Measurements from ENCODE around the gene RNF103.

The RNF103 gene

DNA sequence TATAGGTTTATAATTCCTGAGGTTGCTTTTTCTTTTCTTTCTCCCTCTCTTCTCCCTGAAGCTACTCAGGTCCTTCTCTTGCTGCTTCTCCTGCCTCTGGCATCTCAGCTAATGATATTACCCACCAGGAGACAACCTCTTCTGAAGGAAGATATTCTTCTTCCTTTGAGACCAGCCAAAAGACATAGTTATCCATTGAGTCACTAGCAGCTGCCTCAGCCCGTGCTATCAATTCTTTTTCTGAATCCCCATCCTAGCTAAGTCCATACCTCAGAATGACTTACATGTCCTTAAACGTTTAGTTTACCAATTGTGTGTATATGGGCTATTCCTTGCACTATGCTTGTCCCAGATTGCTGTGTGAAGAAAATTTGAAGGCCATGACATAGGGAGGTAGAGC is 25.0 kb upstream of the RNF103 start:
- Histone ChIP-seq H3K9me3 (peaks cover 41% of the 10 kb centered on the region), H3K4me1 (no peaks in the 10 kb centered on the region), H3K27ac (no peak overlapping the region), H3K27me3 (no peaks in the 10 kb centered on the region), H3K9ac (no peak overlapping the region), H3K4me3 (no peak overlapping the region), H3K4me2 (no peak overlapping the region), H4K20me1 (no peaks in the 10 kb centered on the region), H3K36me3 (peaks cover 31% of the 10 kb centered on the region)
- TF ChIP-seq Cebpa-rat (IDR thresholded peaks at IDR 0.05) = no peak

DNA sequence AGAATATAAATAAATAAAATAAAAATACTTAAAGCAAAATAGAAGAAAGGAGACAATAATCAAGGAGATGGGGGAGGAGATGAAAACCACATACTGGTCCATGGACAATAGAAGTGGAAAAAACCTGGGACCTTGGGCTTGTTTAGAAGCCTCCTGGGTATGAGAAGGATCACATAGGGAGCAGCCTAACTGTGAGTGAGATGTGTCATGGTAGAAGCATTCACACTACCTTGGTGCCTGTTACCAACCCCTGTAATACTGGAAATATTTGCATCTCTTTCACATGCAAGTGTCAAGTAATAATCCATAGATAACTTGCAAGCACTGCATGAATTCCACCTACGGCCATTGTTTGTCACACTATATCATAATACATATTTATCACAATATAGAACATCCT is 23.2 kb upstream of the RNF103 start:
- Histone ChIP-seq H3K4me2 (no peak overlapping the region), H3K27ac (no peak overlapping the region), H3K36me3 (peaks cover 34% of the 10 kb centered on the region), H4K20me1 (no peaks in the 10 kb centered on the region), H3K9me3 (peaks cover 49% of the 10 kb centered on the region), H3K27me3 (no peaks in the 10 kb centered on the region), H3K4me3 (no peak overlapping the region), H3K9ac (no peak overlapping the region), H3K4me1 (no peaks in the 10 kb centered on the region)
- TF ChIP-seq Cebpa-rat (IDR thresholded peaks at IDR 0.05) = no peak

DNA sequence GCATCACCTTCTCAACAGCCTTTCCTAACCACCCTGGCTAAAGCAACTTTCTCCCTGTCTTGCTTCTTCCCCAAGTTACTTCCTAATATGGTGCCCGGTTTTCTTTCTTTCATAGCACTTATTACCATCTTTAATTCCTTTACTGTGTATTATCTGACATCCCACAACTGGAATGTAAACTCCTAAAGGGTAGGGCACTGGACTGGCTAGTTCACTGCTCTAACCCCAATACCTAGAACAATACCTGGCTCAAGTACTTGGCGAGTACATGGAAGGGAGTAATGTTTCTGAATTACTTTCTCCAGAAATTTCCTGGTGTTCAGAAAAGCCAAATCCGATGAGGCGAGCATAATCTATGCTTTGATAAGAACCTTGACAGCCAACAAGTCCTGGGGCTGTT is 22.7 kb upstream of the RNF103 start:
- Histone ChIP-seq H3K4me3 (no peak overlapping the region), H3K4me1 (no peaks in the 10 kb centered on the region), H3K4me2 (no peak overlapping the region), H4K20me1 (no peaks in the 10 kb centered on the region), H3K9me3 (peaks cover 47% of the 10 kb centered on the region), H3K27me3 (no peaks in the 10 kb centered on the region), H3K27ac (no peak overlapping the region), H3K9ac (no peak overlapping the region), H3K36me3 (peaks cover 32% of the 10 kb centered on the region)
- no peak for TF ChIP-seq Cebpa-rat (IDR thresholded peaks at IDR 0.05)

DNA sequence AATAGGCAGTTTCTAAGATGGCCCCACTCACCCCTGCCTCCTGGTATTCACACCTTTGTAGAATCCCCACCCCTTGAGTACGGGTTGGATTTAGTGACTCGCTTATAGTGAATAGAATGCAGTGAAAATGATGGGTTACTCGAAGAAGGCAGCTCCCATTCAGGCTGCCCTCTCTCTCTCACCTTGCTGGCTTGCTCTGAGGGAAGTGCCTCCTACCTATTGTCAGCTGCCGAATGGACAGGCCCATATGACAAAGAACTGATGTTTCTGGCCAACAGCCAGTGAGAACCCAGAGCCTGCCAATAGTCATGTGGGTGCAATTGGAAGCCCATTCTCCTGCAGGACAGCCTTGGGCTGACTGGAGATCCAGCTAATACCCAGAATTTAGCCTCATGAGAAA is 22.1 kb upstream of the RNF103 start:
- Histone ChIP-seq H3K4me1 (no peaks in the 10 kb centered on the region), H4K20me1 (no peaks in the 10 kb centered on the region), H3K27me3 (no peaks in the 10 kb centered on the region), H3K9ac (no peak overlapping the region), H3K9me3 (peaks cover 44% of the 10 kb centered on the region), H3K4me2 (no peak overlapping the region), H3K27ac (no peak overlapping the region), H3K4me3 (no peak overlapping the region), H3K36me3 (peaks cover 28% of the 10 kb centered on the region)
- TF ChIP-seq Cebpa-rat (IDR thresholded peaks at IDR 0.05) = no peak

DNA sequence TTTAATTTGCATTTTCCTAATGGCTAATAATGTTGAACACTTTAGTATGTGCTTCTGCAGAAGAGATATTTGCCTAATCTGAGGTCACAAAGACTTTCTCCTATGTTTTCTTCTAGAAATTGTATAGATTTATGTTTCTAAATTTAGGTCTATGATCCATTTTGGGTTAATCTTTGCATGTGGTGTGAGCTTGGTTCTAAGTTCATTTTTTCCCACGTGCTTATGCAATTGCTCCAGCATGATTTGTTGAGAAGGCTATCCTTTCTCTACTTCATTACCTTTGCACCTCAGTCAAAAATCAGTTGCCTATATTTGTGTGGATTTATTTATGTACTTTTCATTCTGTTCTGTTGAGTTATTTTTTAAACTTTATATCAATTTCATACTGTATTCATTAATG is 15.0 kb upstream of the RNF103 start:
- TF ChIP-seq Cebpa-rat (IDR thresholded peaks at IDR 0.05) = no peak
- peaks cover 25% of the 10 kb centered on the region for H3K9me3 ChIP-seq
- H4K20me1 ChIP-seq = no peaks in the 10 kb centered on the region
- no peak overlapping the region for H3K4me3 ChIP-seq
- no peaks in the 10 kb centered on the region for H3K4me1 ChIP-seq
- H3K27ac ChIP-seq = no peak overlapping the region
- no peak overlapping the region for H3K4me2 ChIP-seq
- no peaks in the 10 kb centered on the region for H3K27me3 ChIP-seq
- peaks cover 7% of the 10 kb centered on the region; the same call in 1 of the 2 replicates for H3K36me3 ChIP-seq
- no peak overlapping the region for H3K9ac ChIP-seq

DNA sequence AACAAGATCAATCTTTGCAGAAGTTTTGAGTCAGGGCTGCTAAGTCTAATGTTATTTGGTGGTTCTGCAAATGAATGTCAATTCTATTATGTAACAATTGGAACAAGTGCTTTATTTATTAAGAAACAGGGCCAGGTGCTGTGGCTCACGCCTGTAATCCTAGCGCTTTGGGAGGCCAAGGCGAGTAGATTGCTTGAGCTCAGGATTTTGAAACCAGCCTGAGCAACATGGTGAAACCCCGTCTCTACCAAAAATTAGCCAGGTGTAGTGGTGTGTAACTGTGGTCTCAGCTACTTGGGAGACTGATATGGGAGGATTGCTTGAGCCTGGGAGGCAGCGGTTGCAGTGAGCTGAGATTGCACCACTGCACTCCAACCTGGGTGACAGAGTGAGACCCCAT is 13.2 kb upstream of the RNF103 start:
- no peak for TF ChIP-seq Cebpa-rat (IDR thresholded peaks at IDR 0.05)
- H3K27me3 ChIP-seq = no peaks in the 10 kb centered on the region
- H3K9ac ChIP-seq = no peak overlapping the region
- peaks cover 7% of the 10 kb centered on the region; the same call in 1 of the 2 replicates for H3K36me3 ChIP-seq
- no peaks in the 10 kb centered on the region for H3K4me1 ChIP-seq
- H3K9me3 ChIP-seq = peaks cover 17% of the 10 kb centered on the region
- H3K27ac ChIP-seq = no peak overlapping the region
- H4K20me1 ChIP-seq = no peaks in the 10 kb centered on the region
- H3K4me3 ChIP-seq = no peak overlapping the region
- H3K4me2 ChIP-seq = no peak overlapping the region

DNA sequence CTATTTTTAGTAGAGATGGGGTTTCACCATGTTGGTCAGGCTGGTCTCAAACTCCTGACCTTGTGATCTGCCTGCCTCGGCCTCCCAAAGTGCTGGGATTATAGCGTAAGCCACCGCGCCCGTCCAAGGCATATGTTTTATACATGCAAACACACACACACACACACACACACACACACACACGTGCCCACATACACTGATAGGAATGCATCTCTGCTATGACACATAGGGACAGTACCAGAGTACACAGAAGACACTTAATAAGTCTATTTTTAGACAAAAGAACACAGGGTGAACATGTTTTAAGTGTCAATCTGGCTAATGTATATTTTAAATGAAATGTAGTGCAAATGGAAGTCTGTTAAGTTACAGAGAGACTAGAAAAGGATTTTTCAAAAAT is 10.7 kb upstream of the RNF103 start:
- Histone ChIP-seq H3K4me1 (no peaks in the 10 kb centered on the region), H3K27ac (no peak overlapping the region), H3K27me3 (no peaks in the 10 kb centered on the region), H3K9ac (no peak overlapping the region), H3K4me3 (no peak overlapping the region), H3K9me3 (no peaks in the 10 kb centered on the region), H3K36me3 (peaks cover 9% of the 10 kb centered on the region; the same call in 1 of the 2 replicates), H3K4me2 (no peak overlapping the region), H4K20me1 (no peaks in the 10 kb centered on the region)
- no peak for TF ChIP-seq Cebpa-rat (IDR thresholded peaks at IDR 0.05)

DNA sequence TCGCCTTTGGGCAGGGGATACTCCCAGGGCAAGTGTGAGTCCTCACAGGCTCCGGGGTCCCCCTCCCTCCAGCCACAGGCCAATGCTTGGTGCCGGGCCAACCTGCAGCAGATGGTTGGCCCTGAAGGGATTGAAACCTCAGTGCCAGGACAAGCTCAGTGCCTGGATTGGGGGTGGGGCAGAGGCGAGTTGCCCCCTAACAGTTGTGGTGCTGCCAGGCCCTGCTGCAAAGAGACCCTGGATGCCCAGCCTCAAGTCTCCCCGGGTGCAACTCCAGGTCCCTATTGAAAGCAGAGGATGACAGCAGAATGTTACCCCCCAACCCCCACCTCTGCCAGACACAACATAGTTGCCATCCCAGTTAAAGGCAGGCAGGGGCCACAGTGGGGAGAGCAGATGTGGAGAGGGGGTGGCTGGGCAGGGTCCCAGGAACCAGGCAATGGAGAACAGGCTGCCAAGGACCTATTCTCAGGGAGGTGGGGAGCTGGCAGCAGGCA is 9.5 kb upstream of the RNF103 start:
- no peak overlapping the region for H3K4me3 ChIP-seq
- peaks cover 9% of the 10 kb centered on the region; the same call in 1 of the 2 replicates for H3K36me3 ChIP-seq
- no peaks in the 10 kb centered on the region for H3K4me1 ChIP-seq
- no peak overlapping the region for H3K4me2 ChIP-seq
- no peak overlapping the region for H3K27ac ChIP-seq
- H3K27me3 ChIP-seq = no peaks in the 10 kb centered on the region
- H3K9me3 ChIP-seq = no peaks in the 10 kb centered on the region
- no peak for TF ChIP-seq Cebpa-rat (IDR thresholded peaks at IDR 0.05)
- H3K9ac ChIP-seq = no peak overlapping the region
- no peaks in the 10 kb centered on the region for H4K20me1 ChIP-seq

DNA sequence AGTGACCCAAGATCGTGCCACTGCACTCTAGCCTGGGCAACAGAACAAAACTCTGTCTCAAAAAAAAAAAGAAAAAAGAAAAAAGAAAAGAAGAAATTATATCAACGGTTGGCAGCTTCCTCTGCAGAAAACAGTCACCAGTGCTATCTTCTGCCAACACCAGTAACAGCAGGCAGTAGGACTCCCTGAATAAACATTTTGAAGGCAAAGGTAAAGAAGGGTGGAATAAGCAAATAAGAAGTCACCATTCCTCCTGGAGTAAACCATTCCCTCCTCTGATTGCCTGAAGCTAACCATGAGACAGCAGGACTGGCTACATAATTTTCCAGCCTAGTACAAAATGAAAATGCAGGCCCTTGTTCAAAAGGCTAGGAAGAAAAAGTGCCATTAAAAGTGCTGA is 9.0 kb upstream of the RNF103 start:
- no peak overlapping the region for H3K4me2 ChIP-seq
- H3K27me3 ChIP-seq = no peaks in the 10 kb centered on the region
- no peaks in the 10 kb centered on the region for H3K4me1 ChIP-seq
- no peak overlapping the region for H3K9ac ChIP-seq
- TF ChIP-seq Cebpa-rat (IDR thresholded peaks at IDR 0.05) = no peak
- H3K9me3 ChIP-seq = no peaks in the 10 kb centered on the region
- peaks cover 9% of the 10 kb centered on the region; the same call in 1 of the 2 replicates for H3K36me3 ChIP-seq
- no peaks in the 10 kb centered on the region for H4K20me1 ChIP-seq
- no peak overlapping the region for H3K4me3 ChIP-seq
- H3K27ac ChIP-seq = no peak overlapping the region

DNA sequence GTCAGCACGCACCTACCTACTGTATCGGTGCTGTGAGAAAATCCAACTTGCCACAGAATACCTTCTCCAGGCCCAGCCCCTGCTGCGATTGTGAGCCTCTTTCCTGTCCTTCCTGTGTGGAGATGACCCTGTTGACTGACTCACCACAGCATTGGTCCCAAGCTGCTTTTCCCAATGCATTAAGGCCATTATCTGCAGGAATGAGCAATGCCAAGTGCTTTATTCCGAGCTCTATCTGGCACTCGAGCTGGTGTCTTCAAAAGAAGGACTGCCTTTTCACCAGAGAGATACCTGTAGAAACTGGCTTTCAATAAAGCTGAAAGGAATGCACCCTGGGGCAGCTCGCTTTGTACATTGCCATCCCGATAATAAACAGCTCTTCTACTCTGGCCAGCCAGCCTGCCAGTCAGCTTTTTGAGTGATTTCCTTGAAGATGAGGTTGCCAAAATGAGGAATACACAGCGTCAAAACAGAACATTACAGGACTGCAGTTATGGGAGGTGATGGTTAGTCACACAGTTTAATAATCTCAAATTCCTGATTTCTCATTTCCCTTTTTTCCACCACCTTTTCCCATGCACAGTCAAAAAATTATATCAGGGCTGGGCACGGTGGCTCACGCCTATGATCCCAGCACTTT is 8.3 kb upstream of the RNF103 start:
- H3K4me1 ChIP-seq = no peaks in the 10 kb centered on the region
- no peak overlapping the region for H3K9ac ChIP-seq
- H3K4me2 ChIP-seq = no peak overlapping the region
- no peaks in the 10 kb centered on the region for H4K20me1 ChIP-seq
- TF ChIP-seq Cebpa-rat (IDR thresholded peaks at IDR 0.05) = no peak
- no peaks in the 10 kb centered on the region for H3K27me3 ChIP-seq
- H3K36me3 ChIP-seq = peaks cover 9% of the 10 kb centered on the region; the same call in 1 of the 2 replicates
- H3K9me3 ChIP-seq = no peaks in the 10 kb centered on the region
- H3K4me3 ChIP-seq = no peak overlapping the region
- H3K27ac ChIP-seq = no peak overlapping the region

Data from BLaER1 (cell line).